ENCODE results near the gene ITGB7.

DNA sequence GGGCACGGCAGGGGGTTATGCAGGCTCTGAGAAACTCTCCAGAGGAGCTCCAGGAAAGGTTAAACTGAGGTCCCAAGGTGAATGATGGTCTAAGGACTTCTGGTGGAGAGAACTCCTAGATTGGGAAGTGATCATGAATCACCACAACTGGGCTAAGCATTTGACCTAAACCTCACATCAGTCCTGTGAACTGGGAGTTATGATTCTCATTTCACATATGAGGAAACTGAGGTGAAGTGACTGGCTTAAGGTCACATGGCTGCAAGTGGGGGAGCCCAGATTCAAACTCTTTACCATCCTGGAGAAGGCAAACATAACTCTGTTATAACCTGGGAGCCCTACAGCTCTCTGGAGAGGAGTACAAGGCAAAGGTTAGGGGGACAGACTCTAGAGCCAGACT, 20.8 kb upstream of the ITGB7 start:
- no peak for TF ChIP-seq POLR2A (IDR thresholded peaks at IDR 0.05)
- TF ChIP-seq, protein P1, sequence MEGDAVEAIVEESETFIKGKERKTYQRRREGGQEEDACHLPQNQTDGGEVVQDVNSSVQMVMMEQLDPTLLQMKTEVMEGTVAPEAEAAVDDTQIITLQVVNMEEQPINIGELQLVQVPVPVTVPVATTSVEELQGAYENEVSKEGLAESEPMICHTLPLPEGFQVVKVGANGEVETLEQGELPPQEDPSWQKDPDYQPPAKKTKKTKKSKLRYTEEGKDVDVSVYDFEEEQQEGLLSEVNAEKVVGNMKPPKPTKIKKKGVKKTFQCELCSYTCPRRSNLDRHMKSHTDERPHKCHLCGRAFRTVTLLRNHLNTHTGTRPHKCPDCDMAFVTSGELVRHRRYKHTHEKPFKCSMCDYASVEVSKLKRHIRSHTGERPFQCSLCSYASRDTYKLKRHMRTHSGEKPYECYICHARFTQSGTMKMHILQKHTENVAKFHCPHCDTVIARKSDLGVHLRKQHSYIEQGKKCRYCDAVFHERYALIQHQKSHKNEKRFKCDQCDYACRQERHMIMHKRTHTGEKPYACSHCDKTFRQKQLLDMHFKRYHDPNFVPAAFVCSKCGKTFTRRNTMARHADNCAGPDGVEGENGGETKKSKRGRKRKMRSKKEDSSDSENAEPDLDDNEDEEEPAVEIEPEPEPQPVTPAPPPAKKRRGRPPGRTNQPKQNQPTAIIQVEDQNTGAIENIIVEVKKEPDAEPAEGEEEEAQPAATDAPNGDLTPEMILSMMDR (IDR thresholded peaks at IDR 0.05), result no peak
